Liver (tissue), 3 donors: ENCODE data around the gene PCNT.

Source experiments
- ATF3 ChIP-seq: IDR thresholded peaks from 2 replicates; pipeline ENCODE4 v1.6.1; 2016; ENCODE audit warnings: antibody characterized with exemption
- CTCF ChIP-seq: fragments of 150-350 bp; IDR thresholded peaks from 2 replicates; pipeline ENCODE4 v1.5.1; 2017; ENCODE audit warnings: improper control_type of control experiment, low read depth, low read length; ENCODE audit not compliant: missing input control
- FOXA1 ChIP-seq: IDR thresholded peaks from 2 replicates; pipeline ENCODE4 v1.6.1; 2016; ENCODE audit warnings: antibody characterized with exemption
- GABPA ChIP-seq, 2 donors: IDR thresholded peaks in 1 of 2; conservative IDR thresholded peaks in 1 of 2; 2 replicates each; pipeline ENCODE4 v1.6.1; 2016; ENCODE audit warnings: antibody characterized with exemption in 2 of 2, mild to moderate bottlenecking in 1 of 2, moderate library complexity in 1 of 2
- HNF4A ChIP-seq, 2 donors: conservative IDR thresholded peaks; 2 replicates each; pipeline ENCODE4 v1.6.1; 2016; ENCODE audit warnings: antibody characterized with exemption in 2 of 2, mild to moderate bottlenecking in 2 of 2
- JUND ChIP-seq, 2 donors: IDR thresholded peaks; 2 replicates each; pipeline ENCODE4 v1.6.1; 2016; ENCODE audit warnings: antibody characterized with exemption in 2 of 2
- RAD21 ChIP-seq, 2 donors: IDR thresholded peaks; 2 replicates each; pipeline ENCODE4 v1.6.1; 2016; ENCODE audit warnings: antibody characterized with exemption in 2 of 2, mild to moderate bottlenecking in 2 of 2
- REST ChIP-seq: IDR thresholded peaks from 2 replicates; pipeline ENCODE4 v1.6.1; 2016; ENCODE audit warnings: antibody characterized with exemption, mild to moderate bottlenecking
- RXRA ChIP-seq, 2 donors: IDR thresholded peaks; 2 replicates each; pipeline ENCODE4 v1.6.1; 2017 to 2018; ENCODE audit warnings: antibody characterized with exemption in 2 of 2, mild to moderate bottlenecking in 1 of 2
- SP1 ChIP-seq: IDR thresholded peaks from 2 replicates; pipeline ENCODE4 v1.6.1; 2018; ENCODE audit warnings: antibody characterized with exemption, mild to moderate bottlenecking
- TAF1 ChIP-seq: conservative IDR thresholded peaks from 2 replicates; pipeline ENCODE4 v1.6.1; 2016; ENCODE audit warnings: antibody characterized with exemption, mild to moderate bottlenecking
- YY1 ChIP-seq: IDR thresholded peaks from 2 replicates; pipeline ENCODE4 v1.6.1; 2016; ENCODE audit warnings: antibody characterized with exemption, mild to moderate bottlenecking
- ZBTB33 ChIP-seq: IDR thresholded peaks from 2 replicates; pipeline ENCODE4 v1.6.1; 2016; ENCODE audit warnings: antibody characterized with exemption
- TF ChIP-seq, protein P1 (sequence below): IDR thresholded peaks from 2 replicates; pipeline ENCODE4 v1.6.1; 2016; ENCODE audit warnings: antibody characterized with exemption
- donor health status: healthy.
- donor health status: healthy.

DNA sequence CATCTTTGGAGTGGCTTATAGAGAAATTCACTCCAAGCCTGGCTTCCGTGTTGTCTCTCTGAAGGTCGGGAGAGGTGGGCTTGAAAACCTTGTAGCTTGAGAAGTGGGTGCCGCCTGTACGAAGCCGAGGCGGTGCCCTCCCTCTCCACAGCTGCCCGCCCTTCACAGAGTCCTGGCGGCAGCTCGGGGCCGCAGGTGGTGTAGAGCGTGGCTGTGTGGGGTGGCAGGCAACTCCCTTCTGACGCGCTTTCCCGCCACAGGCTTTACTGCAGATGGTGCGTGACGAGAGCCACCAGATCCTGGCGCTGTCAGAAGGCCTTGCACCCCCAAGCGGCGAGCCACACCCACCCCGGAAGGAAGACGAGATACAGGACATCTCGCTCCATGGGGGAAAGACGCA, 101.6 kb downstream of the PCNT start:
- no peak for TF ChIP-seq CTCF
- TF ChIP-seq, protein P1, sequence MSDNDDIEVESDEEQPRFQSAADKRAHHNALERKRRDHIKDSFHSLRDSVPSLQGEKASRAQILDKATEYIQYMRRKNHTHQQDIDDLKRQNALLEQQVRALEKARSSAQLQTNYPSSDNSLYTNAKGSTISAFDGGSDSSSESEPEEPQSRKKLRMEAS: no peak
- no peak for TF ChIP-seq ATF3
- no peak for TF ChIP-seq ZBTB33
- no peak for TF ChIP-seq REST
- TF ChIP-seq GABPA (IDR thresholded peaks at IDR 0.05 in 1 of 2, conservative IDR thresholded peaks at IDR 0.05 in 1 of 2): no peak
- no peak for TF ChIP-seq RXRA (IDR thresholded peaks at IDR 0.05)
- TF ChIP-seq FOXA1: no peak
- TF ChIP-seq RAD21 (IDR thresholded peaks at IDR 0.05): no peak
- no peak for TF ChIP-seq TAF1
- TF ChIP-seq YY1: no peak
- TF ChIP-seq SP1: no peak
- no peak for TF ChIP-seq JUND (IDR thresholded peaks at IDR 0.05)
- TF ChIP-seq HNF4A (conservative IDR thresholded peaks at IDR 0.05): no peak
